ENCODE data around the gene OR1A2. TPM values are rescaled to one million over a fixed set of nuclear protein-coding genes. Genes with fewer than 3 reads are reported as not detected.

The OR1A2 gene, protein sequence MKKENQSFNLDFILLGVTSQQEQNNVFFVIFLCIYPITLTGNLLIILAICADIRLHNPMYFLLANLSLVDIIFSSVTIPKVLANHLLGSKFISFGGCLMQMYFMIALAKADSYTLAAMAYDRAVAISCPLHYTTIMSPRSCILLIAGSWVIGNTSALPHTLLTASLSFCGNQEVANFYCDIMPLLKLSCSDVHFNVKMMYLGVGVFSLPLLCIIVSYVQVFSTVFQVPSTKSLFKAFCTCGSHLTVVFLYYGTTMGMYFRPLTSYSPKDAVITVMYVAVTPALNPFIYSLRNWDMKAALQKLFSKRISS
- not detected in 2 replicates for total RNA-seq

DNA sequence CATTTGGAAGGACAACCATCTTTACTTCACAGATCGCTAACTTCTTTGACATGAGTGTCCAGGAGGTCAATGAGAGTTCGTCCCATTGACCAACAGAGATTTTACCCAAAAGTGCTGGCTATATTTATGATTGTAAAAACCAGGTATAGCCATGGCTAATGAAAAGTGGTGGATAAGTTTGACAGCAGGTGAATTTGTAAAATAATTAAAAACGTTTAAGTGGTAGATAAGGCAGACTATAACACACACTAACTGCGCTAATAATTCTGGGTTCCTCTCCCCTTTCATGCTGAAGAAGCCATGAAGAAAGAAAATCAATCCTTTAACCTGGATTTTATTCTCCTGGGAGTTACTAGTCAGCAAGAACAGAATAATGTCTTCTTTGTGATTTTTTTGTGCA lies at the start of gene OR1A2:
TSS of gene OR1A2 (plus strand) at position 301 of the 400 bp plus-strand sequence. CDS start at position 301, 0 bp downstream.

DNA sequence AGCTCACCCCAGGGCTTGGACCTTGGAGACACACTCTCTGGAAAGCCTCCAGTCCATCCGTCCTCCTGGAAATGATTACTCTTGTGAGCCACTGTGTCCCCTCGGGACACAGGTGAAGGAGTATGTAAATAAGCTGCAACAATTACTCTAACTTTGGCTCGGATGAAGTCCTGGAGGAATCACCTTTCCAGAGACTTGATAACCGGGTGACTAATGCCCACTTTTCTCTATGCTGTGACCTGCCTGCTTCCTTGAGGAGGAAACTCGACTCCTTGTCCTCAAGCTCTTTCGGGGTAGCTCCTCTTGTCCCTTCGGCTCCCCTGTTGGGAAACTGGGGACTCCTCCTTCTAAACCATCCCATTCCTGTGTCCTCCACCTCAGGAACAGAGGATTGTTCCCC lies 10.0 kb downstream of the OR1A2 start, which contains the start of gene OR1A1:
TSS of gene OR1A1 (plus strand) at position 301 of the 400 bp plus-strand sequence. CDS start 7,954 bp downstream, outside the sequence.

Other genes with a start within 250 kb of the OR1A2 start
- gene OR1D5, start 133.9 kb upstream of the OR1A2 start, total RNA-seq = not detected in 2 replicates
- not detected in 2 replicates for gene OR1D2, start 93.1 kb upstream of the OR1A2 start, total RNA-seq
- gene OR1G1, start 70.0 kb upstream of the OR1A2 start, total RNA-seq = not detected in 2 replicates
- gene OR1A1, start 10.1 kb downstream of the OR1A2 start, total RNA-seq = not detected in 2 replicates
- not detected in 2 replicates for gene OR3A1, start 100.8 kb downstream of the OR1A2 start, total RNA-seq
- gene OR3A2, start 188.8 kb downstream of the OR1A2 start, total RNA-seq = 0.22 TPM in 1 of 2 replicates, not detected in the other
- not detected in 2 replicates for gene OR1E1, start 200.9 kb downstream of the OR1A2 start, total RNA-seq
- not detected in 2 replicates for gene OR3A3, start 213.9 kb downstream of the OR1A2 start, total RNA-seq
- not detected in 2 replicates for gene OR1E2, start 236.3 kb downstream of the OR1A2 start, total RNA-seq